Ectodermal cell (in vitro differentiated cells): ENCODE results near the gene KCTD6. TPM values are rescaled to one million over a fixed set of nuclear protein-coding genes. Genes with fewer than 3 reads are reported as not detected.

Experiments
- H3K27ac ChIP-seq: 2 replicates; pipeline ENCODE4 v1.7.0; 2013; ENCODE audit warnings: mild to moderate bottlenecking, low read depth, low read length; ENCODE audit not compliant: insufficient read depth, poor library complexity, severe bottlenecking
- H3K27me3 ChIP-seq: 2 replicates; pipeline ENCODE4 v1.7.0; 2013; ENCODE audit warnings: mild to moderate bottlenecking, low read length; ENCODE audit not compliant: insufficient read depth, control insufficient read depth, poor library complexity, severe bottlenecking
- H3K36me3 ChIP-seq: one replicate; pipeline ENCODE4 v1.7.0; 2013; ENCODE audit warnings: low read length; ENCODE audit not compliant: control insufficient read depth, insufficient read depth
- H3K4me1 ChIP-seq: one replicate; pipeline ENCODE4 v1.7.0; 2013; ENCODE audit warnings: low read length; ENCODE audit not compliant: control insufficient read depth, insufficient read depth
- H3K4me3 ChIP-seq: 2 replicates; pipeline ENCODE4 v1.7.0; 2013; ENCODE audit warnings: low read depth, low read length, control low read depth; ENCODE audit not compliant: insufficient read depth
- H3K9me3 ChIP-seq: 2 replicates; pipeline ENCODE4 v1.7.0; 2013; ENCODE audit warnings: mild to moderate bottlenecking, low read length, moderate library complexity; ENCODE audit not compliant: control insufficient read depth
- WGBS, 2 experiments: methylation state at CpG; one replicate each; pipeline ENCODE4 v1.1.7; 2013; ENCODE audit warnings: missing lambda C conversion rate in 2 of 2; 5-methylcytosine and 5-hydroxymethylcytosine counted together
- polyA plus RNA-seq, 4 experiments: library from polyadenylated mRNA; stranded (reverse); fragments of 50-300 nt; gene quantifications; one replicate each; pipeline ENCODE4 v1.2.3, GENCODE V29; 2013

Gene KCTD6
- 44.9 TPM for polyA plus RNA-seq (2013, experiment 1 of 4)
- 42.7 TPM for polyA plus RNA-seq (2013, experiment 2 of 4)
- polyA plus RNA-seq (2013, experiment 3 of 4): 38.1 TPM
- polyA plus RNA-seq (2013, experiment 4 of 4): 38.1 TPM

DNA sequence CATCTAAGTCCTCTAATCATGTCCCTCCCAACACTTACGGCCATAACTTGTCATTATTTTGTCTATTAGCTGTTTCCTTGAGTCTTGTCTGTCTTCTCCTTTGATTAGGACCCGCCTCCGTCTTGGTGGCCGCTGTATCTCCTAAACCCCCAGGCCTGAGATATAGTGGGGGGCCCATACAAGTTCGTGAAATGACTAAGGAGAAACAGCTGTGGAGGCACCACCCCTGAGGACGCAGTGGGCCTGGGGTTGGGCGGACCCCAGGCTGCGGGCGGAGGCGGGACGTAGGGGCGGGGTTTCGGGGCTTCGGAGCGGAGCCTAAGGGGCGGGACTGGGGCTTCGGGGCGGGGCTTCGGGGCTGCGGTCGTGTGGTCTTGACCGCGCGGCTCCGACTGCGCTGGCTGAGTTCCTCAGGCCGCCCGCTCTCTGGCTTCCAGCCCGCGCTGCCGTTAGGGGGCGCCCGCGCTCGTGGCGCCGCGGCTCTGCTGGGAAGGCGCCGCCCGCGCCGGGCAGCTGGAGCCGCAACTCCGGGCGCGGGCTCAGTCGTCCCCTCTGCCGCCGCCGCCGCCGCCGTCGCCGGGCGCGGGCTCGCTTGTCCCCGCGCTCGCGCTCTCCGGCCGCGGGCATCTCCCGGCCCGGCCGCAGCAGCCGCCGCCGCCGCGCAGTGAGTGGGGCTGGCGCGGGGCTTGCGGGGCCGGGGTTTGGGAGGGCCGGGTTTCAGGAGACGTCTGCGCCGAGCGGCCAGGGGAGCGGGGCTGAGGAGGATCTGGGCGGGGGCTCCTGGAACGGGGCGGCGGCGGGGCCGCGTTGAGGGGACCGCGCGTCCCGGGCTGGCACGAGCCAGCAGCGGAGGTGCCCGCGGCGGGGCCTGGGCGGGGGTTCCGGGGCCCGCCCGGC is at the start of gene KCTD6:
KCTD6 (plus strand) TSS at position 591 of the 897 bp plus-strand sequence. CDS start 6,660 bp downstream, outside the sequence.
- Histone ChIP-seq H3K9me3 (no peaks in the 10 kb centered on the region), H3K27me3 (no peaks in the 10 kb centered on the region), H3K36me3 (no peaks in the 10 kb centered on the region), H3K4me3 (peak within 1 kb of the TSS; percentile 77), H3K4me1 (peaks cover 33% of the 10 kb centered on the region), H3K27ac (peak within 1 kb of the TSS; percentile 45)
- 1 to 2% methylated on average over 104 of the region's 104 CpGs for WGBS, 2 experiments

DNA sequence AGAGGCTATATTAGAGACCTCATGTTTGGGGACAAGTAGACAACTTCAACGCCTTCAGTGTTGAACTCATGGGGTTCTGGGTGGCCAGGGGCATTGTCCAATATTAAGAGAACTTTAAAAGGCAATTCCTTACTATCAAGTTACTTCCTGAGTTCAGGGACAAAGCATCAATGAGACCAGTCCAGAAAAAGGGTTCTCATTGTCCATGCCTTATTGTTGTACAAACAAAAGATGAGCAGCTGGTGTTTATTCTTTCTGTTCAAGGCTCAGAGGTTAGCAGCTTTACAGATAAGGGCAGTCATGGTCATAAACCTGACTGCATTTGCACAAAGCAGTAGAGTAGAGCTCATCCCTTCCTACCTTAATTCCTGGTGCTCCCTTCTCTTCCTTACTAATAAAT is 39.7 kb upstream of the KCTD6 start:
- Histone ChIP-seq H3K36me3 (no peaks in the 10 kb centered on the region), H3K27ac (no peak overlapping the region), H3K4me1 (no peaks in the 10 kb centered on the region), H3K4me3 (no peak overlapping the region), H3K27me3 (no peaks in the 10 kb centered on the region), H3K9me3 (peaks cover 3% of the 10 kb centered on the region)
- 71 to 84% methylated on average over 1 of the region's 1 CpG for WGBS, 2 experiments

DNA sequence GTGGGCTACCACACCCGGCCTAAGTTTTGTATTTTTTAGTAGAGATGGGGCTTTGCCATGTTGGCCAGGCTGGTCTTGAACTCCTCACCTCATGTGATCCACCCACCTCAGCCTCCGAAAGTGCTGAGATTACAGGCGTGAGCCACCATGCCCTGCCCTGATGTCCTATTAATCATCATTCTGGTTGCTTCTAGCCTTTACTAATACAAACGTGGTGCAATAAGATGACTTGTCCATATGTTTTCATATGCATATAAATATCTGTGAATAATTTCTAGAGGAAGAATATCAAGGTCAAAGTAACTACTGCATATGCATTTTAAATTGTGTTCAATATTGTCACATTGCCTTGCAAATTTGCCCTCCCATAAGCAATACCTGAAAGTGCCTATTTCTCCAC is 32.7 kb upstream of the KCTD6 start:
- H3K27me3 ChIP-seq: no peaks in the 10 kb centered on the region
- WGBS, 2 experiments: 96 to 97% methylated on average over 3 to 4 of the region's 4 CpGs
- H3K27ac ChIP-seq: no peak overlapping the region
- H3K36me3 ChIP-seq: no peaks in the 10 kb centered on the region
- H3K4me1 ChIP-seq: peaks cover 7% of the 10 kb centered on the region
- no peak overlapping the region for H3K4me3 ChIP-seq
- no peaks in the 10 kb centered on the region for H3K9me3 ChIP-seq

DNA sequence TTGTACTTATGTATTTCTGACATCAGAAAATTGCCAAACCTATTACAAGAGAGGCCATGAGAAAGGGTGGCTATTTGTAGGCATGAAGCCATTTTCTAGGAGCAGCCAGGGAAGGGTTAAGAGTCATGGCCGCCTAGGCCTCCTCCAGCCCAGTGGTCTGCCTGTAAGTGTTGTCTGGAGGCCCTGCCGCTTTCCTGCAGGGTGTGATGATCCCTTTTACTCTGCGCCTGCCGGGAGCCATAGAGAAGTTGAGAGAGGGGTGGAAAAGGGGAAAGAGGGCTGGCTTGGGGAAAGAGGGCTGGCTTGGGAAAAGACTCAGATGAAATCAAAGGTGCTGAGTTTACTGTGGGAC is 29.1 kb upstream of the KCTD6 start:
- Histone ChIP-seq H3K4me3 (no peak overlapping the region), H3K27me3 (no peaks in the 10 kb centered on the region), H3K36me3 (no peaks in the 10 kb centered on the region), H3K9me3 (no peaks in the 10 kb centered on the region), H3K4me1 (peaks cover 7% of the 10 kb centered on the region), H3K27ac (no peak overlapping the region)
- 28 to 36% methylated on average over 4 of the region's 4 CpGs for WGBS, 2 experiments

DNA sequence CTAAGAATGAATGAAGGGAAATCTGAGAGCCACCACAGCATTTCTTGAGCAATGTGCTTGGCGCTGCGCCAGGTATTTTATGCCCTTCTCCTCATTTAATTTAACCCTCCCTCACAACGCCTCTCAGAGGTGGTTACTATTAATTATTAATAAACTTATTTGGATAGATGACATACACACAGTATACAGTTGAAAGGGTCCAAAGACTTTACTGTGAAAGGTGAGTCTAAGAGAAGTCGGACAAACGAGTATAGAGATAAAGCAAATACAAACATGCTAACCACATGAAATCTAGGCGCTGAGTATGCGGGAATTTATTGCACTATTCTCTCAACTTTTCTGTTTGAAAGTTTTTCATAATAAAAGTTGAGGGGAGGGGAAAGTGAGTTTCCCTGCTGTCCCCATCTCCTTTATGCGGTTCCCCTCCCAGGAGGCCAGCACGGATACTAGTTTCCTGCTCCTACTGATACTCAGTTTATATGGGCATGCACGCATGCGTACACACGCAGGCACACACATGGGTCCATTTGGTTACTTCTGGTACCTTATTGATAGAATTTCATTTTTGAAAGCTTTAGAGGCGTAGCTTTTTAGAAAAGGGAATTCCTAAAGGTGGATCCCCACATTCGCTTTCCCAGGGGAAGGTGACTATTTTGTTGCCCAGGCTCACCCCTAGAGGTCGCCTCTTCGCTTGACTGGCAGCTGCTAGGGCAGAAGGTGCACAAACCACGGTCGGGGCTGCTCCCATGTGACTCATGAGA is 28.5 kb upstream of the KCTD6 start:
- Histone ChIP-seq H3K27ac (no peak overlapping the region), H3K36me3 (no peaks in the 10 kb centered on the region), H3K9me3 (no peaks in the 10 kb centered on the region), H3K27me3 (no peaks in the 10 kb centered on the region), H3K4me3 (no peak overlapping the region), H3K4me1 (peaks cover 7% of the 10 kb centered on the region)
- 38 to 44% methylated on average over 15 to 17 of the region's 18 CpGs for WGBS, 2 experiments

DNA sequence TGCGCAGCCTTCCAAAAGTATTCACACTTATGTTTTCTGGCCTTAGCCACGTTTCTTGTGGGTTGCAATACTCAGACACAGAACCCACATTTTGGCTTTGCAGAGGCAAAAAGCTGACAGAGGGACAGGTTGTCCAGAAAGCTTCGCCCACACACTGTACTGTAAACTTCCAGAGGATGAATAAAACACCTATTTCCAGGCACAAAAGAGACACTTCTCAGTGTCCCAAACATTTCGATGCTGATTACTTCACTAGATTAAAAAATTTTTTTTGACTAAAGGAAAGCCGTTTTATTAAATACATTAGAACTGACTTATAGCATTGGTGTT is 28.0 kb upstream of the KCTD6 start:
- no peak overlapping the region for H3K27ac ChIP-seq
- no peaks in the 10 kb centered on the region for H3K36me3 ChIP-seq
- H3K27me3 ChIP-seq: no peaks in the 10 kb centered on the region
- WGBS, 2 experiments: 35 to 54% methylated on average over 3 to 5 of the region's 5 CpGs
- H3K9me3 ChIP-seq: no peaks in the 10 kb centered on the region
- H3K4me3 ChIP-seq: no peak overlapping the region
- peaks cover 7% of the 10 kb centered on the region for H3K4me1 ChIP-seq

DNA sequence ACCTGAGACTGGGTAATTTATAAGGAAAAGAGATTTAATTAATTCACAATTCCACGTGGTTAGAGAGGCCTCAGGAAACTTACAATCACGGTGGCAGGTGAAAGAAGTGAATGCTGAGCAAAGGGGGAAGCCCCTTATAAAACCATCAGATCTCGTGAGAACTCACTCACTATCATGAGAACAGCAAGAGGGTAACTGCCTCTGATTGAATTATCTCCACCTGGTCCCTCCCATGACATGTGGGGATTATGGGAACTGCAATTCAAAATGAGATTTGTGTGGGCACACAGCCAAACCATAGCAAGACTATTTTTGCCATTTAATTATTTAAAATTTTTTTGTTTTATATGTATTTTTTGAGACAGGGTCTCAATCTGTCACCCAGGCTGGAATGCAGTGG is 27.0 kb upstream of the KCTD6 start:
- no peaks in the 10 kb centered on the region for H3K27me3 ChIP-seq
- no peaks in the 10 kb centered on the region for H3K36me3 ChIP-seq
- no peak overlapping the region for H3K4me3 ChIP-seq
- no peak overlapping the region for H3K27ac ChIP-seq
- no peaks in the 10 kb centered on the region for H3K9me3 ChIP-seq
- WGBS, 2 experiments: 88 to 91% methylated on average over 3 of the region's 3 CpGs
- peaks cover 7% of the 10 kb centered on the region for H3K4me1 ChIP-seq

DNA sequence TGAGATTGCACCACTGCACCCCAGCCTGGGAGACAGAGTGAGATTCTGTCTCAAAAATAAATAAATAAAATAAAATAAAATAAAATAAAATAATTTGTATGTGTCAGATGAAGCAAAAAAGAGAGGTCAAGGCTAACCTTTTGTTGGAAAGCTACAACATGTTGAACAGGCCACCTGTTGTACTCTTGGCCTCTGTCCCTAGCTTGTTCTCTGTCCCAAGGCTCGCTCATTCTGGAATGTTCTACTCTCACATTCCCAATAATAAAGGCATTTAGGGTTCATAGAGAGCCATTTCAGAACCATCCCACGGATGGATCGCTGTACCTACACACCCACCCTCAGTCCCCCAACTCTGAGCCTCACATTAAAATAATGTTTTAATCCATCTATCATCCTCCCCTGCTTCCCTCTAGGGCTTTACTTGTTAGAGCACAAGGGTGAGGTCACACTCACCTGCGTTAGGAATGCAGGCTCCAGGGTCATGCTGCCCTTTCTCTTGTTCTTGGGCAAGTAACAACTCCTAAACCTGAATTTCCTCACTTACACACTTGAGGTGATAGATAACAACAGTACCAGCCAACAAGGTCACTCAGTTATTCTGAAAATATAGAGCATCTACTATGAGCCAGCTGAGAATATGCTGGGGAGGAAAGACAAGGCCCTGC is 24.9 kb upstream of the KCTD6 start:
- Histone ChIP-seq H3K27ac (no peak overlapping the region), H3K27me3 (no peaks in the 10 kb centered on the region), H3K9me3 (no peaks in the 10 kb centered on the region), H3K36me3 (no peaks in the 10 kb centered on the region), H3K4me3 (no peak overlapping the region), H3K4me1 (peaks cover 23% of the 10 kb centered on the region)
- 92 to 96% methylated on average over 4 of the region's 4 CpGs for WGBS, 2 experiments

DNA sequence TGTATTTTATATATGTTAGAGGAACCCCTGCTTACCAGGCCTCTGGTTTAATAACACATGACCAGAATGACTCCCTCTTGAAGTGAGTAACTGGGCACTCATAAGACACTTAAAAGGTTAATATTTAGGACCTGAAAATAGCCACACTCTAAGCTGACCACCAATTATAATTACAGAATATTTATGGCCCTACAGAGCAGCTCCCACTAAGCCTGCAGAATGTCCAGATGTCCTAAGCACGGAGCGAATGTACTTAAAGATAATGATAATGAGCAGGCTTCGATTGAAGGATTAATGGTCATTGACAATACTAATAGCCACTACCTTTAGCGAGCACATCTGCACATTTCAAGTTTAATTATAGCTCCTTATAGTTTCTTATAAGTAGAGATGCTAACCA is 22.8 kb upstream of the KCTD6 start:
- Histone ChIP-seq H3K36me3 (no peaks in the 10 kb centered on the region), H3K27ac (no peak overlapping the region), H3K27me3 (no peaks in the 10 kb centered on the region), H3K9me3 (no peaks in the 10 kb centered on the region), H3K4me1 (peaks cover 16% of the 10 kb centered on the region), H3K4me3 (no peak overlapping the region)
- WGBS, 2 experiments: 78 to 86% methylated on average over 3 to 4 of the region's 4 CpGs
